ENCODE results near the gene DYNC1H1. TPM values are rescaled to one million over a fixed set of nuclear protein-coding genes. Genes with fewer than 3 reads are reported as not detected.
"Not testable (repeated sequence)": the region's sequence is repeated elsewhere in the genome, so short reads cannot be mapped to it uniquely, and the experiment has no call there.

Gene DYNC1H1
- total RNA-seq, 1 donor from 2014 or later = 295 TPM

DNA sequence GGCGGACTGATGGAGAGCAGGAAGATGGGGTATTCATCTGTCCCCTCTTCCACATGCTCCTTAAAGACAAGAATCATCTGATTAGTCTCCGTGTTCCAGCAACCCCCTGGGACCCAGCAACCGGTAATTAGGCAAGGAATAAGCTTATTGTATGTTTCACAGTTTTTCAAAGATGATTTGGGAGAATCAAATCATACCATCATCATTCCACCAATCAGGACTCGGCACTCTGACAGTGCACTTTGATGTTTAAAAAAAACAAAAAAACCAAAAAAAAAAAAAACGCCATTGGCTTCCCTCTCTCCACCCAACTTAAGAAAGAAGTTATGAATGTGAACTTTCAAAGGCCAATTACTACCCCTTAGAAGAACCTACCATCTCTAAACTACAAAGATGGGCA lies 1.3 kb upstream of the DYNC1H1 start:
- intact Hi-C loops (cut with micrococcal nuclease) = loop anchor here (5.0 to 10.0 kb wide), 2 partner anchors 241 to 632 kb away; partner anchors contain the start of gene RCOR1

DNA sequence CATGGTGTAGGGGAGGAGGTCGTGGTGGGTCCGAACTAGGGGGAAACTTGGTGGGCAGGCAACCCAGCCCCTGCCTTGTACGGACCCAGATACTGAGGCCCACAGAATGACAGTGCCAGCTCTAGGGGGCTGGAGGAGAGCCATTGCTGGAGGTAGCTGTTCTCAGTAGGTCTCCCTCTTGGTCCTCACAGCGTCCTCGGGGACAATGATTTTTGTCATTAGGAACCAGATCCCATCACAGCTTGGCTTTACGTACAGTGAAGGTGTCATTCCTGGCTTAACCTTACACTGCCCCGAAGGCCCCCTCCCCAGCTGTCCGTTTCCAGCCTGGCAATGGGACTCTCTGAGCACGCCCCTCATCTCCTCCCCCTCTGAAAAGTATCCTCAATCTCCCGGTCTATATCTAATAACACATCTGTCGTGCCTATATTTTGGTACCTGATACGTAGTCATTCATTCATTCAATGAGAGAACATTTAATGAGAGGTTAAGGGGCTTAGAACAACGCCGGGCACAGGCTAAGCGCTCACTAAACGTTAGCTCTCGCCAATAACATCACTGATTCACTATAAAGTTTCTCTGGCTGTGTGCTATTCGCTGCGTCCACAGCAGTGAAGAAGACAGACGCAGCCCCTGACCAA lies 597 bp upstream of the DYNC1H1 start:
- intact Hi-C loops (cut with micrococcal nuclease) = loop anchor here (1.0 to 10.0 kb wide), 12 partner anchors 15 to 631 kb away; partner anchors contain the start of genes ANKRD9, HSP90AA1, MOK and RCOR1

DNA sequence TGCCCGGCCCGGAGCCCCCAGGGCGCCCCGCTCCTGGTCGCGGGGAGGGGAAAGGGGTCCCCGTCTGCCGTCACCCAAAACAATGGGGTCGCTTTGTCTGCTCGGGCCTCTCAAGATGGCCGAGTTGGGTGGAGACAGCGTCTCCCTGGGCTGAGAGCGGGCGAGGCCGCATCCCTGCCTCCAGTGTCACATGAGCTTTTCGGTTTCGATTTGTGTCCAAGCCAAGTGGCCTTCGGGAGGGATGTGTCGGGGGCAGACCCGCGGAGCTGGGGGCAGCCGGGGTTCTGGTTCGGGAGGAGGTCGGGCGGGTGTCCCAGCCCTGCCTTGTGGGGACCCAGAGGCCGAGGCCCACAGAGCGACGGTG lies 790 bp downstream of the DYNC1H1 start:
- intact Hi-C loops (cut with micrococcal nuclease) = loop anchor here (1.0 to 10.0 kb wide), 4 partner anchors 56 to 630 kb away; partner anchors contain the start of genes ANKRD9 and RCOR1

DNA sequence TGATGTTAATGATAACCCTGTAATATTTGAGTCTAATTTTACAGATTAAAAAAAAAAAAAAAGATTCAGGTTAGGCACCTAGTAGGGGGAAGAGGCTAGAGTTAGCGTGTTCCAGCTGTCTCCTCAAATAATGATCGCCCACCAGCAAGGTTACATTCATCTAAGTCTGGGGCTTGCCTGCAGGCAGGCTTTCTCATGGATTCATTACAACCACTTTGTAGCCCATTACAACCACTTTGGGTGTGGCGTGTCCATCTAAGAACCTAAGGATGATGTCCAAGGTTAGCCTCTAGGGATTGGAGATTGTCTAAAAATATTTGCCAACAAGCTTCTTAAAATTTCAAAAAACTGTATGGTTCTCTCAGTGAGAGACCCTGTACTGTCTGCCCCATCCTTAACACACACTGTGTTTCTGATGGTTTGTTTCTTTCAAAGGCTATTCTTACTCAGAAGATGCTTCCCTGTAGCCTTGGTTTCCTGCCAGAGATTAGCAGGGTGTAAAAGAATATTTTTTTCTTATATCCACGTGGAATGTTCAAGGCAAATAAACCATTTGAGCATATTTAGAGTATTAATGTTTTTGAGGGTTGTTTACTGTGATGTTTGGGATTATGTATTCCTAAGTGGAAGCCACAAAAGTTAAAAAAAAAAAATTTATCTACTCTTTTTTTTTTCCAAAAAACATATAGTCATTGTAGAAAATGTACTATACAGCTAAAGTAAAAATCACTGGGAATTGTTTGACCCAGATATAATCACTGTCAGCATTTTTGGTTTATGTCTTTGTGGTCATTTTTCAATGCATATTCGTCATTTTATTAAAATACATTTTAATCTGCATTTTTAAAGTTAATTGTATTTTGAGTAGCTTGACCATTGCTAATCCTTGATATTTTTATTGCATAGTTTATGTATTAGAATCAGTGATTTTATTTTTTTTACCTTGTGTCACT lies 1.7 kb downstream of the DYNC1H1 start:
- intact Hi-C loops (cut with micrococcal nuclease) = loop anchor here (1.0 to 10.0 kb wide), 5 partner anchors 55 to 629 kb away; partner anchors contain the start of genes ANKRD9, CINP, RCOR1 and TECPR2

GRCh38 chr14:101966742-101967141 lies 2.4 kb downstream of the DYNC1H1 start:
- intact Hi-C loops (cut with micrococcal nuclease) = loop anchor here (1.0 to 10.0 kb wide), 2 partner anchors 396 to 628 kb away; partner anchors contain the start of genes CINP, RCOR1 and TECPR2

DNA sequence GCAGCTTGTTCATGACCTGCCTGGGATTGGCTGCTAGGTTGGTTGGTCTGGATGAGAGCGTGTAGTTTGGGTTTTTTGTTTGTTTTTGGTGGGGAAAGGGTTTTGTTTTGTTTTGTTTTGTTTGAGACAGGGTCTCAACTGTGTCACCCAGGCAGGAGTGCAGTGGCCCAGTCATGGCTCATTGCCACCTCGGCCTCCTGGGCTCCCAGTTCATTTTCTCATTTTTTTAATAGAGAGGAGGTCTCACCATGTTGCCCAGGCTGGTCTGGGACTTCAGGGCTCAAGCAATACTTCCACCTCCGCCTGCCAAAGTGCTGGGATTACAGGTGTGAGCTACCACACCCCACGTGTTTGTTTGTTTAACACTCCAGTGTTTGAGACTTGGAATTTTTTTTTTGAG lies 3.8 kb downstream of the DYNC1H1 start:
- intact Hi-C loops (cut with micrococcal nuclease) = loop anchor here (10.0 kb wide), 1 partner anchor 627 kb away; the partner anchor contains the start of gene RCOR1

GRCh38 chr14:101969481-101969880 lies 5.1 kb downstream of the DYNC1H1 start:
- intact Hi-C loops (cut with micrococcal nuclease) = loop anchor here (10.0 kb wide), 1 partner anchor 625 kb away; the partner anchor contains the start of gene RCOR1

- intact Hi-C loops (cut with micrococcal nuclease) = no loop called here
These were observed 6.5 kb downstream of the DYNC1H1 start for GRCh38 chr14:101970830-101971400.

- intact Hi-C loops (cut with micrococcal nuclease) = not testable (repeated sequence)
These were observed 7.1 kb downstream of the DYNC1H1 start for GRCh38 chr14:101971458-101971857.

- intact Hi-C loops (cut with micrococcal nuclease) = no loop called here
These were observed 7.9 kb downstream of the DYNC1H1 start for GRCh38 chr14:101972126-101972866.

- intact Hi-C loops (cut with micrococcal nuclease) = no loop called here
These were observed 9.0 kb downstream of the DYNC1H1 start for GRCh38 chr14:101973356-101973755.

GRCh38 chr14:101975231-101975630 lies 10.9 kb downstream of the DYNC1H1 start:
- intact Hi-C loops (cut with micrococcal nuclease) = no loop called here

- intact Hi-C loops (cut with micrococcal nuclease) = no loop called here
These were observed 13.1 kb downstream of the DYNC1H1 start for GRCh38 chr14:101977311-101978071.

GRCh38 chr14:101979666-101980065 lies 15.3 kb downstream of the DYNC1H1 start:
- intact Hi-C loops (cut with micrococcal nuclease) = no loop called here

DNA sequence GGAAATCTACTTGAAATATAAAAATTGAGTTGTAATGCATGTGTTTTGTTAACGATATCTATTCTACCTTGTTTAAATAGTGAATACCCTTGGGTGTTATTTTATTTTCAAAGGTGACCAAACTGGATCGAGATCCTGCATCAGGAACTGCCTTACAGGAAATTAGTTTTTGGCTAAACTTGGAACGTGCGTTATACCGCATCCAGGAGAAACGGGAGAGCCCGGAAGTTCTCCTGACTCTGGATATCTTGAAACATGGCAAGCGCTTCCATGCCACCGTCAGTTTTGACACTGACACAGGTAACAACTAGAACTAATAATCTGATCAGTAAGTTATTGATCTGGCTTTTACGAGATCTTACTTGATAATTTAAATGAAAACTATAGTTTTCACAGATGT lies 15.9 kb downstream of the DYNC1H1 start:
- intact Hi-C loops (cut with micrococcal nuclease) = no loop called here

GRCh38 chr14:101980700-101981099 lies 16.3 kb downstream of the DYNC1H1 start:
- intact Hi-C loops (cut with micrococcal nuclease) = no loop called here

GRCh38 chr14:101982621-101983020 lies 18.2 kb downstream of the DYNC1H1 start:
- intact Hi-C loops (cut with micrococcal nuclease) = no loop called here

GRCh38 chr14:101984831-101985230 lies 20.5 kb downstream of the DYNC1H1 start:
- intact Hi-C loops (cut with micrococcal nuclease) = not testable (repeated sequence)

GRCh38 chr14:101985957-101986356 lies 21.6 kb downstream of the DYNC1H1 start:
- intact Hi-C loops (cut with micrococcal nuclease) = no loop called here

- intact Hi-C loops (cut with micrococcal nuclease) = no loop called here
These were observed 22.6 kb downstream of the DYNC1H1 start for GRCh38 chr14:101986953-101987352.

All from T-helper 1 cell treated with Interleukin-12 subunit alpha and Interleukin-12 subunit beta and Interleukin-4 antibody, amounts not matched to agents 30 ng/mL and 1 ng/mL, for 36 hours (primary cell).